Mucosa of descending colon (tissue), 3 donors: ENCODE data around the gene ING2. TPM values are rescaled to one million over a fixed set of nuclear protein-coding genes. Genes with fewer than 3 reads are reported as not detected.
A peak's percentile ranks its signal among the peaks of the same experiment; 100 is the strongest.

ENCODE experiments used
- ATAC-seq: fragments of 200-7000 bp; cut with Tn5 transposase; one replicate; pipeline ENCODE4 v1.9.1; 2020; ENCODE audit warnings: mild to moderate bottlenecking, moderate library complexity
- DNase-seq, 3 donors: peaks; one replicate each; pipeline ENCODE4 v3.0.0-alpha.2; 2020
- H3K36me3 ChIP-seq: fragments of 200-600 bp; one replicate; pipeline ENCODE4 v1.8.0; 2021; ENCODE audit warnings: low read depth, mild to moderate bottlenecking
- H3K4me1 ChIP-seq: fragments of 200-600 bp; one replicate; pipeline ENCODE4 v1.8.0; 2021; ENCODE audit warnings: low read depth, mild to moderate bottlenecking
- H3K4me3 ChIP-seq: fragments of 200-600 bp; one replicate; pipeline ENCODE4 v1.8.0; 2021; ENCODE audit warnings: mild to moderate bottlenecking
- H3K9me3 ChIP-seq: fragments of 200-600 bp; one replicate; pipeline ENCODE4 v1.8.0; 2021; ENCODE audit warnings: mild to moderate bottlenecking
- intact Hi-C, 2 donors: fragments of 100-400 bp; cut with DNase I in 1 of 2; cut with micrococcal nuclease in 1 of 2; formaldehyde crosslinking; loops; one replicate each; pipeline versions ENCODE4 v1.11.0 to v1.11.1; 2022; cut with DNase I, micrococcal nuclease
- total RNA-seq, 3 donors: library from RNA; stranded (reverse); fragmentation: NEBNext Ultra II Directional in 2 of 3; extraction: Animal tissue kit (Norgen Biotek cat#: 25700) in 2 of 3; gene quantifications; one replicate each; pipeline versions ENCODE4 v1.2.1 to v1.2.4, GENCODE V29; 2021 to 2023
- TF ChIP-seq, protein P1 (sequence below): fragments of 200-600 bp; IDR thresholded peaks from one replicate; pipeline ENCODE4 v1.8.0; 2022; ENCODE audit warnings: antibody characterized with exemption, mild to moderate bottlenecking
- donor health status: DM: no; HTN: no; CAD: no; lungs with moderate emphysema.
- donor health status: DM: no; HTN: no; CAD: no.
- donor health status: DM: no; HTN: yes; CAD: no.

The ING2 gene
- total RNA-seq, 3 donors from 2014 or later: 9.9 to 12.5 (median 11.9) TPM

DNA sequence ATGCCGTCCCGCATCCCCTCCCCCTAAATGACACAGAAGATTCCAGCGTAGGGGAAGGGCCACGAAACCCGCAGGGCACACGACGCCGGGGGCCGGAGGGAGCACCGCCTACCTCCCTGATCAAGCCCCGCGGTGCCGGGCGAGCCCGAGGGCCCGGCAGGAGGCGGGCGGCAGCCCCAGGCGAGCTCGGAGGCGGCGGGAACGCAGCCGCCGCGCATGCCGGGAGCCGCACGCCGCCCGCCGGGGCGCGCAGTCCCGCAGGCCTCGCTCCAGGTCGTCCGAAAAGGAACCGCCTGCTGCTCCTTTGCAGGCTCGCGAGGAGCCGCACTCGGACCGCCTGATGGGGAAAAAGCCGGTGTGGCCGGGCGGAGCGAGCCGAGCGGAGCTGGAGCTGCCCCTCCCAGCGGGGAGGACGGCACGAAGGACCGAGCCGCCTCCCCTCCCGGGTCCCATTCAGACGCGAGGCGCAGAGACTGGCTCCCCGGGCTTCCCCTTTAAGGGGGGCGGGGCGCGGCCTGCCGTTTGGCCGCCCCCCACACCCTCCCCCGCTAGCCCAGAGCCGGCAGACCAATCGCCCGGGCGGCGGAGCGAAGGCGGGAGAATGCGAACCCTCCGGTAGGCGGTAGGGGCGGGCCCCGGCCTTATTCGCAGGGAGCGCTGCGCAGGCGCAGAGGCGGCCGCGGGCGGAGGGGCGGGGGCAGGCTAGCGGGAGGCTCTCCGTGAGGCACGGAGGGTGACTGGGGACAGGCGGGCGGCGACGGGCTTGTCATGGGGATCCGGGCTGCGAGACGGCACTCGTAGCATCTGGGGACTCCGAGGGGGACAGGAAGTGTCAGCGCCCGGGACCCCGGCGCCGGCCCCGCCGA, 561 bp upstream of the ING2 start:
- ATAC-seq (peak; percentile 90), DNase-seq (peak; percentile 99 to 100 (median 100))
- peak overlapping the region; percentile 94 for H3K4me3 ChIP-seq
- peaks cover 24% of the 10 kb centered on the region for H3K4me1 ChIP-seq
- intact Hi-C loops: no loop called here
- TF ChIP-seq, protein P1, sequence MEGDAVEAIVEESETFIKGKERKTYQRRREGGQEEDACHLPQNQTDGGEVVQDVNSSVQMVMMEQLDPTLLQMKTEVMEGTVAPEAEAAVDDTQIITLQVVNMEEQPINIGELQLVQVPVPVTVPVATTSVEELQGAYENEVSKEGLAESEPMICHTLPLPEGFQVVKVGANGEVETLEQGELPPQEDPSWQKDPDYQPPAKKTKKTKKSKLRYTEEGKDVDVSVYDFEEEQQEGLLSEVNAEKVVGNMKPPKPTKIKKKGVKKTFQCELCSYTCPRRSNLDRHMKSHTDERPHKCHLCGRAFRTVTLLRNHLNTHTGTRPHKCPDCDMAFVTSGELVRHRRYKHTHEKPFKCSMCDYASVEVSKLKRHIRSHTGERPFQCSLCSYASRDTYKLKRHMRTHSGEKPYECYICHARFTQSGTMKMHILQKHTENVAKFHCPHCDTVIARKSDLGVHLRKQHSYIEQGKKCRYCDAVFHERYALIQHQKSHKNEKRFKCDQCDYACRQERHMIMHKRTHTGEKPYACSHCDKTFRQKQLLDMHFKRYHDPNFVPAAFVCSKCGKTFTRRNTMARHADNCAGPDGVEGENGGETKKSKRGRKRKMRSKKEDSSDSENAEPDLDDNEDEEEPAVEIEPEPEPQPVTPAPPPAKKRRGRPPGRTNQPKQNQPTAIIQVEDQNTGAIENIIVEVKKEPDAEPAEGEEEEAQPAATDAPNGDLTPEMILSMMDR: peak; percentile 14
- H3K9me3 ChIP-seq: no peaks in the 10 kb centered on the region
- H3K36me3 ChIP-seq: no peaks in the 10 kb centered on the region

DNA sequence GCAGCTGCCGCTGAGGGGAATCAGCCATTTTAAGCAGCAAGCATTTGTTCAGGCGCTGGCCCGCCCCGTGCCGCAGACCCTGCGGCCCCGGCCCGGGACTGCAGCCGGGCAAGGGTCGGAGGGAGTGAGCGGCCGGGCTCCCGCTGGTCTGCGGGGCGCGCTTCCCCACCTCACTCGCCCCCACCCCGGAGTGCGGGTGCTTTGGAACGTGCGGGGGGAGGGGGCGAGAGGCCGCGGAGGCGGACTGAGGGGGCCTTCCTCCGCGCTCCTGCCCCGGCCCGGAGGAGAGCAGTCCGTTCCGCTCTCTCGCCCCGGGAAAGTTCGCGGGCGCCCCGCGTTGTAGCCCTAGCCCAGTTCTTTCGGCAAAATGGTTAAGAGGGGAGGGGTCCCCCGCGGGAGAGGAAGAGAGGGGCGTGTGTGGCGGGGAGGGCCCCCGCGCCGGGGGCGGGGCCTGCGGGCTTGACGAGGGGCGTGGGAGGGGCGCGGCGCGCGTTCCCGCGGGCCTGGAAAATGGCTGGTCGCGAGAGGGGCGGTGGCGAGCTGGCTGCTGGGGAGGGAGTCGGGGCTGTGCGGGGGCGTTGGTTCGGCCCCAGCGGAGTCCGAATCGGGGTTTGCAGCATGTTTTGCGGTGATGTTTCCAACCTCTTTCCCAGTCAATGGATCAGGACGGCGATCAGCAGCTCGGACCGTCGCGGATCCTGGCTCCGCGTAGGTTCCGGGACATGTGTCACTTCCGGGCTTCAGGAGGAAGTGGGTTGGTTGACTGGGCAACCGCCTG, 942 bp downstream of the ING2 start:
- intact Hi-C loops: no loop called here
- TF ChIP-seq, protein P1: no peak
- Histone ChIP-seq H3K4me1 (peaks cover 24% of the 10 kb centered on the region), H3K36me3 (no peaks in the 10 kb centered on the region), H3K4me3 (peak overlapping the region; percentile 94), H3K9me3 (no peaks in the 10 kb centered on the region)
- peak; percentile 59 for ATAC-seq
- peak; percentile 92 to 94 (median 92) for DNase-seq

DNA sequence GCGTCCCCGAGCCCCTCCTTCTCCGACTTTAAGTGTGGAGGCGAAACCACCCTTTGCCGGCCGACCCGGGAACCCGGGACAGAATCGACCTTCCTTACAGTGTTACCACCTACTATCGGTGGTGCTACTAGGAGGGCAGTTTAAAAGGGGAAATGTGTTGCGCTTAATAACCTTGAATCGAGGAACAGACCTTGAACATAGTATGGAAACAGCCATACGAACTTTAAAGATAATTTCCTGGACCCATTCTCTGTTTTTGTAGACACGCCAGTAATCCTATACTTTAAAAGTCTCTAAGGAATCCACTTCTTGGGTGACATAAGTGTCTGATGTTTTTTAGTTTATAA, 1.5 kb downstream of the ING2 start:
- ATAC-seq: no peak
- Histone ChIP-seq H3K4me3 (peak overlapping the region; percentile 94), H3K9me3 (no peaks in the 10 kb centered on the region), H3K36me3 (no peaks in the 10 kb centered on the region), H3K4me1 (peaks cover 24% of the 10 kb centered on the region)
- TF ChIP-seq, protein P1: no peak
- no peak for DNase-seq
- intact Hi-C loops: no loop called here

DNA sequence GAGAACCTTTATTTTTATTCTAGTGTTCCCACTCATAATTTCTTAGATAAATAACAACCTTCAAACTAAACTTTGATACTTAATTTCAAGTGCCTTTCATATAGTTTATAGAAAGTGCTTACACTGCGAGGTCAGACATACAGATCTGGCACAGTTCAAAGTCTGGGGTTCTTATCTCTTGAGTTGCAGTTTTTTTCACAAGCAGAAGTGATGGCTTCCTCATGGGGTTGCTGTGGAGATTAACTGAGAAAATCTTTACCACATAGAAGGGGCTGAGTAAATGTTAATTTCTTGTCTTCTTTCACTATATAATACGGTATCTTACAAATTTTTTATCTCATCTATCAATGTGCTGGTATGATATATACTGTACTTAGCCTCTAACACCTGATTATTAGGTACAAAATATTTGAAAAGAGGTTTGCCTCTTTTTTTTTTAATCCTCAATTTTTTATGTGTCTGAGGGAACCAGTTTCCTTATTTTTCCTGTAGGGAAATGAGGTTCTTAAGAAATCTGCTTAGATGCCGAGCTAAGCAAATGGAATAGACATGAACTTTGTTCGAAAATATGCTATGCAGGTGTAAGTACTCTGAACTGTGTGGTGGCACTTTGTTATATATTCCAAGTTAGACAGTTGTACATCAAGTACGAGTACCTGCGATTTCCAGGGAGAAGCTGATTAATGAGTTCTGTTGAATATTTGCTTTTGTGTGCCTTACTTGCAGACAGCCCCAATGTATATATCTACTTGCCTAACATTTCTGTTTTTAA, 3.3 kb downstream of the ING2 start:
- no peak overlapping the region for H3K4me3 ChIP-seq
- peak in 1 of 3 donors; percentile 43 for DNase-seq
- intact Hi-C loops: no loop called here

More for the DNA sequence above, 3.3 kb downstream of the ING2 start:
- Histone ChIP-seq H3K9me3 (no peaks in the 10 kb centered on the region), H3K4me1 (peaks cover 22% of the 10 kb centered on the region), H3K36me3 (no peaks in the 10 kb centered on the region)
- TF ChIP-seq, protein P1: no peak
- no peak for ATAC-seq
